ENCODE measurements around the gene ZFP92.
"Not testable (repeated sequence)": the region's sequence is repeated elsewhere in the genome, so short reads cannot be mapped to it uniquely, and the experiment has no call there.

Gene ZFP92

GRCh38 chrX:153384390-153384789 lies 26.9 kb upstream of the ZFP92 start:
- H3K4me3 ChIP-seq (ENCODE audit: control insufficient read depth, low read depth, low read length), result no peak overlapping the region
- TF ChIP-seq CTCF (IDR thresholded peaks at IDR 0.05; ENCODE audit: control insufficient read depth, insufficient read depth, low read depth, low read length, missing control alignments), result no peak
- DNase-seq (ENCODE audit: low read depth), result no peak

- H3K4me3 ChIP-seq (ENCODE audit: control insufficient read depth, low read depth, low read length); DNase-seq (ENCODE audit: low read depth): not testable (repeated sequence)
Measured at GRCh38 chrX:153384973-153385372, 26.3 kb upstream of the ZFP92 start.

GRCh38 chrX:153386097-153386496 lies 25.2 kb upstream of the ZFP92 start:
- H3K4me3 ChIP-seq (ENCODE audit: control insufficient read depth, low read depth, low read length), result no peak overlapping the region
- TF ChIP-seq CTCF (IDR thresholded peaks at IDR 0.05; ENCODE audit: control insufficient read depth, insufficient read depth, low read depth, low read length, missing control alignments), result no peak
- no peak for DNase-seq (ENCODE audit: low read depth)

GRCh38 chrX:153387345-153387744 lies 23.9 kb upstream of the ZFP92 start:
- no peak for DNase-seq (ENCODE audit: low read depth)
- no peak for TF ChIP-seq CTCF (IDR thresholded peaks at IDR 0.05; ENCODE audit: control insufficient read depth, insufficient read depth, low read depth, low read length, missing control alignments)
- no peak overlapping the region for H3K4me3 ChIP-seq (ENCODE audit: control insufficient read depth, low read depth, low read length)

GRCh38 chrX:153387987-153388721 lies 23.1 kb upstream of the ZFP92 start:
- no peak for DNase-seq (ENCODE audit: low read depth)
- no peak for TF ChIP-seq CTCF (IDR thresholded peaks at IDR 0.05; ENCODE audit: control insufficient read depth, insufficient read depth, low read depth, low read length, missing control alignments)
- no peak overlapping the region for H3K4me3 ChIP-seq (ENCODE audit: control insufficient read depth, low read depth, low read length)

- H3K4me3 ChIP-seq (ENCODE audit: control insufficient read depth, low read depth, low read length), result no peak overlapping the region
- no peak for TF ChIP-seq CTCF (IDR thresholded peaks at IDR 0.05; ENCODE audit: control insufficient read depth, insufficient read depth, low read depth, low read length, missing control alignments)
- DNase-seq (ENCODE audit: low read depth), result no peak
Measured at GRCh38 chrX:153388722-153389459, 22.4 kb upstream of the ZFP92 start.

- not testable (repeated sequence) for H3K4me3 ChIP-seq (ENCODE audit: control insufficient read depth, low read depth, low read length); DNase-seq (ENCODE audit: low read depth)
Measured at GRCh38 chrX:153389460-153389768, 21.9 kb upstream of the ZFP92 start.
